ENCODE results near the gene GAS7.
"Not testable (repeated sequence)": the region's sequence is repeated elsewhere in the genome, so short reads cannot be mapped to it uniquely, and the experiment has no call there.

The GAS7 gene

DNA sequence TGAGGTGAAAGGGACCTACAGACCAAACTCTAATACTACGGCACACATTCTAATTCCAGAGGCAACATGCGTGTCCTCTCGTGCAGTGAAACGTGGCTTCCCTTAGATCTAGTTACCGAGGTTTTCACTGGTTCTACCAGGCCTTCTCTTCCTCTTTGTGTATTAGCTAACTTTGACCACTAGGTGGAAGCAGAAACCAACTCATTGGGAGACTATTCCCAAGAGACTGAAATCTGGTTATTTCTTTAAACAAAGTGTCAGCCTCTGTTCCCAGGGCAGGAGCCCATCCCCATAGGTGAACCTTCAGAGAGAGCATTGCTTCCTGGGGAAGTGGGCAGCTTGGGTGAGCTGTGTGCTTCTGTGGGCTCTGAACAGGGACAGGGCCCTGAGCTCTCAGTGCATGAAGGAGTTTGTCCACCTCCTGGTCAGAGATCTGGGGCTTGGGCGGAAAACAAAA, 273.6 kb downstream of the GAS7 start:
- DNase-seq (ENCODE audit: low read depth in 2 of 2): peak; percentile 76 to 78
- no peak overlapping the region for H3K4me3 ChIP-seq (replicated peaks in 1 of 2; ENCODE audit: low read depth in 2 of 2, low read length in 2 of 2)
- TF ChIP-seq, protein P1, sequence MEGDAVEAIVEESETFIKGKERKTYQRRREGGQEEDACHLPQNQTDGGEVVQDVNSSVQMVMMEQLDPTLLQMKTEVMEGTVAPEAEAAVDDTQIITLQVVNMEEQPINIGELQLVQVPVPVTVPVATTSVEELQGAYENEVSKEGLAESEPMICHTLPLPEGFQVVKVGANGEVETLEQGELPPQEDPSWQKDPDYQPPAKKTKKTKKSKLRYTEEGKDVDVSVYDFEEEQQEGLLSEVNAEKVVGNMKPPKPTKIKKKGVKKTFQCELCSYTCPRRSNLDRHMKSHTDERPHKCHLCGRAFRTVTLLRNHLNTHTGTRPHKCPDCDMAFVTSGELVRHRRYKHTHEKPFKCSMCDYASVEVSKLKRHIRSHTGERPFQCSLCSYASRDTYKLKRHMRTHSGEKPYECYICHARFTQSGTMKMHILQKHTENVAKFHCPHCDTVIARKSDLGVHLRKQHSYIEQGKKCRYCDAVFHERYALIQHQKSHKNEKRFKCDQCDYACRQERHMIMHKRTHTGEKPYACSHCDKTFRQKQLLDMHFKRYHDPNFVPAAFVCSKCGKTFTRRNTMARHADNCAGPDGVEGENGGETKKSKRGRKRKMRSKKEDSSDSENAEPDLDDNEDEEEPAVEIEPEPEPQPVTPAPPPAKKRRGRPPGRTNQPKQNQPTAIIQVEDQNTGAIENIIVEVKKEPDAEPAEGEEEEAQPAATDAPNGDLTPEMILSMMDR (IDR thresholded peaks at IDR 0.05; ENCODE audit: low read depth, low read length): peak; percentile 80

DNA sequence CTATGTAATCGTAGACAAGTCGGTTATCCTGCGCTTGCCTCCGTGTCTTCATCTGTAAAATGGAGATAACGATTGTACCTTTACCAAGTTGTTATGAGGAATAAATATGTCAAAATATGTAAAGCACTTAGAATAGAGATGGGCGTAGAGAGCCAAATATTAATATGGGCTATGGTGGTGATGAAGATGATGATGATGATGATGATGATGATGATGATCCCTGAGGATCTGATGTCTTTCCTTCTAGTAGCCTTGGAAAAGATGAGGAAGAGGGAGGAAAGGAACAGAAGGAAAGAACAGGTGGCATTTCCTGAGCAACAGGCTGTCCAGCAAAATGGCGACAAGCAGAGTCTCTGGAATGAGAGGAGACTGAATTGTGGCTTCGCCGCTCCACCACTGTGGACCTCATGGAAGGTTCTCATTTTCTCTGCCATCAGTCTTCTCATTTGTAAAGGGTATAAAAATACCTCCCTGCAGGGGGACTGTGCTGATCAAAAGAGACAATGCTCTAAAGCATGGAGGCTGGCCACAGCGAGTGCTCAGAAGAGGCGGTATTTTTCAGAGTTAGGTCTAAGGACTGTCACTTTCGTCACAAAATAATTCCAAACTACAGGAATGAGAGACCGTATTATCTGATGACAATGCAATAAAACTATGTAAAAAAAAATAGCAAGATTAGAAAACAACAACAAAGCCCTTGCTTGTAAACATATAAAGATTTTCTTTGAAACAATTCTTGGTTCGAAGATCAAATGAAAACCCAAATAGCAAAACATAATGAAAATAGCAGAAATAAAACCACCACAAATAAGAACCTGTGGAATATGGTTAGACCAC, 276.2 kb downstream of the GAS7 start:
- no peak for DNase-seq (ENCODE audit: low read depth in 2 of 2)
- TF ChIP-seq, protein P1 (IDR thresholded peaks at IDR 0.05; ENCODE audit: low read depth, low read length): no peak
- H3K4me3 ChIP-seq (replicated peaks in 1 of 2; ENCODE audit: low read depth in 2 of 2, low read length in 2 of 2): no peak overlapping the region

DNA sequence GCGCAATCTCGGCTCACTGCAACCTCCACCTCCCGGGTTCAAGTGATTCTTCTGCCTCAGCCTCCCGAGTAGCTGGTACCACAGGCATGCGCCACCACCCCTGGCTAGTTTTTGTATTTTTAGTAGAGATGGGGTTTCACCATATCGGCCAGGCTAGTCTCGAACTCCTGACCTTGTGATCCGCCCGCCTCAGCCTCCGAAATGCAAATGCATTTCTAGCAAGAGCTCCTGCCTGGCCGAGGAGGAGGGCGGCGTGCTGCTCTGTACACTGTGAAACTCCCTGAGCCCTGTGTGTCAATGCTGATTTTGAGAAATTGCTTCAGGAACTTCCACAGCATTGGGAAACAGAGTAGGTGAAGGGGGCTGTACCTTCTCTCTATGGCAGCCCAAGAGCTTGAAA, 277.2 kb downstream of the GAS7 start:
- not testable (repeated sequence) for DNase-seq (ENCODE audit: low read depth in 2 of 2); H3K4me3 ChIP-seq (replicated peaks in 1 of 2; ENCODE audit: low read depth in 2 of 2, low read length in 2 of 2)

DNA sequence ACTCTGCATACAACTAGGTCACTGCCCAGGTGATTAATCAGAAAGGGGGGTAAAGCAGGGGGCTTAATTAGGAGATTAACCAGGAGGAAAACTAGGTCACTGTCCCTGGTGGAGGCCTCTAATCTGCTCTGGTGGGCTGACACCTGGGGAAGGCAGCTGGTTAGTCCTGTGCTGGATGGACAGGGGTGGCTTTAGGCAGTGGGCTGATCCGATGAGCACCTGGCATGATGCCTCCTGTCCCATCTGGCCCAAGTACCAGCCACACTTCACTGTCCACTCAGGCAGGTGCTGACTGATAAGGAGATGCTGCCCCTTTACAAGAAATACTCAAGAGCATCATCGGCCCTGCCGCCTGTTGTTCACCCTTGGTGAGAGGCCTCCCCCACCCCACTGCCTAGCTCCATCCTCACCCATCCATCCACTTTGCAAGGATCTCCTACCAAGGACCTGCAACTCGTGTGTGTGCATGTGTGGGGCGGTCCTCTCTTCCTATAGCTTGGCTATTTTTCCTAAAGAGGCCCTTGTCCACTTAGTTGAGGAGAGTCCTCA, 279.5 kb downstream of the GAS7 start:
- no peak for DNase-seq (ENCODE audit: low read depth in 2 of 2)
- TF ChIP-seq, protein P1 (IDR thresholded peaks at IDR 0.05; ENCODE audit: low read depth, low read length): no peak
- H3K4me3 ChIP-seq (replicated peaks in 1 of 2; ENCODE audit: low read depth in 2 of 2, low read length in 2 of 2): no peak overlapping the region

DNA sequence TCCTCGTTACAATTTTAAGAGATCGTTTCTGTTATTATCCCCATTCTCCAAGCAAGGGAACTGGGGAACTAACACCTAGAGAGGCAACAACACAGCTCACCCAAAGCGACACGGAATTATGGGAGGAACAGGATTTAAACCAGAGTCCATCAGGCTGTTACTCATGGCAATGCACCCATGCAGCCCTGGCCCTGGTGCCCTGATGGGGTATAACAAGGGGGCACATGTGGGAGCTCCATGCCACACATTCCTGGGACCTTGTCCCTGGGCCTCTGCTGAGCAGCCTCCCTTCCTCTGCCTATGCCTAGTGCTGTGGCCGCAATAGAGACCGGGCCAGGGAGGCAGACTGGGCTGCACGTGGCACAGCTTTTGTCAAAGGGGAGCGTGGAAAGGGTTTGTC, 280.1 kb downstream of the GAS7 start:
- no peak overlapping the region for H3K4me3 ChIP-seq (replicated peaks in 1 of 2; ENCODE audit: low read depth in 2 of 2, low read length in 2 of 2)
- no peak for DNase-seq (ENCODE audit: low read depth in 2 of 2)
- TF ChIP-seq, protein P1 (IDR thresholded peaks at IDR 0.05; ENCODE audit: low read depth, low read length): no peak

DNA sequence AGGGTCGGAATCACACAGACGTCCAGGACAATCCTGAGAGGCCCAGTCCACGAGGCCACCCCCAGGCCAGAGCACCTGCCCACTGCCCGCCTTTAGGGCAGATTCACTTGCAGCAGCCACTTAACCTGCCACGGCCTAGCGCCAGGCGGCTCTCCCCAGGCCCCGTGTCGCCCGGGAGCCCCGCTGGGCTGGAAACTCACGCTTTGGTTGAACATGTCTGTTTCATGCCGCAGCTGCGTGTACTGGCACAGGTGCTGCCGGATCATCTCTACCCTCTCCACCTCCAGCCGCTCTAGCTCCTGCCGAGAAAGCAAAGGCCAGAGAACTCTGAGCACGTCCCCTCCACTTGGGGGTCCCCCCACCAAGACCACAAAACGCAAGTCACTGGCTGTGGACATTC, 280.6 kb downstream of the GAS7 start:
- TF ChIP-seq, protein P1 (IDR thresholded peaks at IDR 0.05; ENCODE audit: low read depth, low read length): no peak
- no peak overlapping the region for H3K4me3 ChIP-seq (replicated peaks in 1 of 2; ENCODE audit: low read depth in 2 of 2, low read length in 2 of 2)
- DNase-seq (ENCODE audit: low read depth in 2 of 2): no peak

DNA sequence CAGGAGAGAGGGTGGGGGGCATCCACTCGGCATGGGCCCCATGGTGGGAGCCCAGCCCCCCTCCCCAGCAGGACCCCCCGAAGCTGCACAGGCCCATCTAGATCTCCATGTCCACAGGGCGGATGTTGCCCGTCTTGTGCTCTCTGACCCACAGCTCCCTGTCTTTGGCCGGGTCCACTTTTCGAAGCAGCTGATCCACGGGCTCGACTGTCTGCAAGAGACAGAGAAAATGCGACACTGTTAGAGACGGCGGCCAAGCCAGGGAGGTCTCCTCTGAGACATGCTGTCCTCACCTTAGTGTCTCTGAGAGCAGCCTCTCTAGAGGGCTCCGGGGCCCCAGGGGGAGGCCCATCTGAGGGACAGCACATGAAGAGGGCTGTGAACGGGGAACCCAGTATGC, 281.3 kb downstream of the GAS7 start:
- no peak for DNase-seq (ENCODE audit: low read depth in 2 of 2)
- H3K4me3 ChIP-seq (replicated peaks in 1 of 2; ENCODE audit: low read depth in 2 of 2, low read length in 2 of 2): no peak overlapping the region
- TF ChIP-seq, protein P1 (IDR thresholded peaks at IDR 0.05; ENCODE audit: low read depth, low read length): no peak
